ENCODE data around the gene ZNF654. TPM values are rescaled to one million over a fixed set of nuclear protein-coding genes. Genes with fewer than 3 reads are reported as not detected.

ZNF654 gene
- polyA plus RNA-seq, 1 donor from 2014 or later, result 20.4 TPM

DNA sequence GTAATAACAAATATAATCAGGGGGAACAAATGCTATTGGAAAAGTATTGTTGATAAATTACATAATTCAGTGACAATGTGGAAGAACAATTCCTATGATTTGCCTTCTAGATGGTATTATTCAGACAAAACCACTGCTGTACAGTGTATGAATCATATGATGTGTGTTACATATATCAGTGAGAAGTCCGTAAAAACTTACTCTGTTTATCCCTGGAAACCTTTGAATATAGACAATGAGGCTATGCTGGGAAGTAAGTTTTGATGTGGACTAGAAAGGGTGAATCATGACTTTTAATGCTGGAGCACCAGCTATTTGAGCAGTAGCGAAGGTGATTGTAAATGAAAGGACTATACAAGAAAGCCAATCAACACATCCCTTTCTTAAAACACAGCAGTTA lies 108.6 kb downstream of the ZNF654 start:
- H3K79me2 ChIP-seq (replicated peaks; ENCODE audit: insufficient read depth, low read length), result no peaks in the 10 kb centered on the region
- no peak overlapping the region for H3K4me3 ChIP-seq (ENCODE audit: low read length)
- no peak overlapping the region for H3K9ac ChIP-seq (ENCODE audit: low read length)
- H2AFZ ChIP-seq (ENCODE audit: low read depth, low read length), result no peak overlapping the region
- H3K4me2 ChIP-seq (ENCODE audit: low read length), result no peak overlapping the region
- H3K9me2 ChIP-seq (ENCODE audit: insufficient read depth, low read length), result no peaks in the 10 kb centered on the region
- no peaks in the 10 kb centered on the region for H3K27me3 ChIP-seq (ENCODE audit: insufficient read depth, low read depth, low read length)
- H3K36me3 ChIP-seq (ENCODE audit: insufficient read depth, low read length), result no peaks in the 10 kb centered on the region
- H3F3A ChIP-seq (ENCODE audit: insufficient read depth, low read length, poor library complexity, severe bottlenecking), result no peaks in the 10 kb centered on the region
- H3K9me3 ChIP-seq (ENCODE audit: low read length), result no peaks in the 10 kb centered on the region
- TF ChIP-seq, protein P1, sequence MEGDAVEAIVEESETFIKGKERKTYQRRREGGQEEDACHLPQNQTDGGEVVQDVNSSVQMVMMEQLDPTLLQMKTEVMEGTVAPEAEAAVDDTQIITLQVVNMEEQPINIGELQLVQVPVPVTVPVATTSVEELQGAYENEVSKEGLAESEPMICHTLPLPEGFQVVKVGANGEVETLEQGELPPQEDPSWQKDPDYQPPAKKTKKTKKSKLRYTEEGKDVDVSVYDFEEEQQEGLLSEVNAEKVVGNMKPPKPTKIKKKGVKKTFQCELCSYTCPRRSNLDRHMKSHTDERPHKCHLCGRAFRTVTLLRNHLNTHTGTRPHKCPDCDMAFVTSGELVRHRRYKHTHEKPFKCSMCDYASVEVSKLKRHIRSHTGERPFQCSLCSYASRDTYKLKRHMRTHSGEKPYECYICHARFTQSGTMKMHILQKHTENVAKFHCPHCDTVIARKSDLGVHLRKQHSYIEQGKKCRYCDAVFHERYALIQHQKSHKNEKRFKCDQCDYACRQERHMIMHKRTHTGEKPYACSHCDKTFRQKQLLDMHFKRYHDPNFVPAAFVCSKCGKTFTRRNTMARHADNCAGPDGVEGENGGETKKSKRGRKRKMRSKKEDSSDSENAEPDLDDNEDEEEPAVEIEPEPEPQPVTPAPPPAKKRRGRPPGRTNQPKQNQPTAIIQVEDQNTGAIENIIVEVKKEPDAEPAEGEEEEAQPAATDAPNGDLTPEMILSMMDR (IDR thresholded peaks at IDR 0.05; ENCODE audit: poor library complexity, severe bottlenecking), result no peak
- TF ChIP-seq MXI1 (conservative IDR thresholded peaks at IDR 0.05; ENCODE audit: poor library complexity, severe bottlenecking) (no peak), EZH2 (IDR thresholded peaks at IDR 0.05; ENCODE audit: borderline replicate concordance, insufficient read depth, low read length, poor library complexity, severe bottlenecking) (no peak), RAD21 (conservative IDR thresholded peaks at IDR 0.05) (no peak), SMC3 (conservative IDR thresholded peaks at IDR 0.05; ENCODE audit: poor library complexity) (no peak), POLR2AphosphoS5 (IDR thresholded peaks at IDR 0.05) (no peak), EP300 (conservative IDR thresholded peaks at IDR 0.05; ENCODE audit: poor library complexity, severe bottlenecking) (no peak), TAF1 (IDR thresholded peaks at IDR 0.05; ENCODE audit: low read depth) (no peak)
- TF ChIP-seq, protein P2, sequence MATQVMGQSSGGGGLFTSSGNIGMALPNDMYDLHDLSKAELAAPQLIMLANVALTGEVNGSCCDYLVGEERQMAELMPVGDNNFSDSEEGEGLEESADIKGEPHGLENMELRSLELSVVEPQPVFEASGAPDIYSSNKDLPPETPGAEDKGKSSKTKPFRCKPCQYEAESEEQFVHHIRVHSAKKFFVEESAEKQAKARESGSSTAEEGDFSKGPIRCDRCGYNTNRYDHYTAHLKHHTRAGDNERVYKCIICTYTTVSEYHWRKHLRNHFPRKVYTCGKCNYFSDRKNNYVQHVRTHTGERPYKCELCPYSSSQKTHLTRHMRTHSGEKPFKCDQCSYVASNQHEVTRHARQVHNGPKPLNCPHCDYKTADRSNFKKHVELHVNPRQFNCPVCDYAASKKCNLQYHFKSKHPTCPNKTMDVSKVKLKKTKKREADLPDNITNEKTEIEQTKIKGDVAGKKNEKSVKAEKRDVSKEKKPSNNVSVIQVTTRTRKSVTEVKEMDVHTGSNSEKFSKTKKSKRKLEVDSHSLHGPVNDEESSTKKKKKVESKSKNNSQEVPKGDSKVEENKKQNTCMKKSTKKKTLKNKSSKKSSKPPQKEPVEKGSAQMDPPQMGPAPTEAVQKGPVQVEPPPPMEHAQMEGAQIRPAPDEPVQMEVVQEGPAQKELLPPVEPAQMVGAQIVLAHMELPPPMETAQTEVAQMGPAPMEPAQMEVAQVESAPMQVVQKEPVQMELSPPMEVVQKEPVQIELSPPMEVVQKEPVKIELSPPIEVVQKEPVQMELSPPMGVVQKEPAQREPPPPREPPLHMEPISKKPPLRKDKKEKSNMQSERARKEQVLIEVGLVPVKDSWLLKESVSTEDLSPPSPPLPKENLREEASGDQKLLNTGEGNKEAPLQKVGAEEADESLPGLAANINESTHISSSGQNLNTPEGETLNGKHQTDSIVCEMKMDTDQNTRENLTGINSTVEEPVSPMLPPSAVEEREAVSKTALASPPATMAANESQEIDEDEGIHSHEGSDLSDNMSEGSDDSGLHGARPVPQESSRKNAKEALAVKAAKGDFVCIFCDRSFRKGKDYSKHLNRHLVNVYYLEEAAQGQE (IDR thresholded peaks at IDR 0.05; ENCODE audit: borderline replicate concordance), result no peak
- no peak overlapping the region for H3K27ac ChIP-seq (ENCODE audit: low read length)
- H4K20me1 ChIP-seq (ENCODE audit: insufficient read depth), result no peaks in the 10 kb centered on the region

DNA sequence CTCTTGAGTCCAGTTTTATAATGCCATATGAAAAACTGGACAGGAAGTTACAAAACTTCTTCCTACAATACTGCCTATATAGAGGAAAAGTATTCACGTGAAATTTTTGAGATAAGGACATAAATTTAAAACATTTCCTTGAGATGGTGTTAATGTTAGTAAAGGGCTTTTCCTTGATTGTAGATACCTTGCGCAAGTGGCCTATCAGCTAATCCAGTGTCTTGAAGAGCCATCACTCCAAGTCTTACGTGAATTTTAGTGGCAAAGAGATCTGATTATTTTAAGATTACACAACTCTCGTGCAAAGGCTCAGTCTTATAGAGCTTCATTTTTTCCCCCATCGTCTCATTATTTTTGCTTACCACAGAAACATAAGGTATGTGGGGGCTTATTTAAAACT lies 109.1 kb downstream of the ZNF654 start:
- no peaks in the 10 kb centered on the region for H3F3A ChIP-seq (ENCODE audit: insufficient read depth, low read length, poor library complexity, severe bottlenecking)
- no peak overlapping the region for H3K9ac ChIP-seq (ENCODE audit: low read length)
- no peaks in the 10 kb centered on the region for H3K79me2 ChIP-seq (replicated peaks; ENCODE audit: insufficient read depth, low read length)
- H3K27me3 ChIP-seq (ENCODE audit: insufficient read depth, low read depth, low read length), result no peaks in the 10 kb centered on the region
- no peaks in the 10 kb centered on the region for H3K9me2 ChIP-seq (ENCODE audit: insufficient read depth, low read length)
- no peak overlapping the region for H2AFZ ChIP-seq (ENCODE audit: low read depth, low read length)
- H3K4me2 ChIP-seq (ENCODE audit: low read length), result no peak overlapping the region
- no peaks in the 10 kb centered on the region for H3K36me3 ChIP-seq (ENCODE audit: insufficient read depth, low read length)
- TF ChIP-seq, protein P2 (IDR thresholded peaks at IDR 0.05; ENCODE audit: borderline replicate concordance), result no peak
- TF ChIP-seq POLR2AphosphoS5 (IDR thresholded peaks at IDR 0.05) (no peak), TAF1 (IDR thresholded peaks at IDR 0.05; ENCODE audit: low read depth) (no peak), MXI1 (conservative IDR thresholded peaks at IDR 0.05; ENCODE audit: poor library complexity, severe bottlenecking) (no peak), EZH2 (IDR thresholded peaks at IDR 0.05; ENCODE audit: borderline replicate concordance, insufficient read depth, low read length, poor library complexity, severe bottlenecking) (no peak)
- TF ChIP-seq, protein P1 (IDR thresholded peaks at IDR 0.05; ENCODE audit: poor library complexity, severe bottlenecking), result no peak
- H3K4me3 ChIP-seq (ENCODE audit: low read length), result no peak overlapping the region
- H3K9me3 ChIP-seq (ENCODE audit: low read length), result no peaks in the 10 kb centered on the region
- no peaks in the 10 kb centered on the region for H4K20me1 ChIP-seq (ENCODE audit: insufficient read depth)
- no peak overlapping the region for H3K27ac ChIP-seq (ENCODE audit: low read length)
